ENCODE measurements around the gene ABTB1. TPM values are rescaled to one million over a fixed set of nuclear protein-coding genes. Genes with fewer than 3 reads are reported as not detected.

ABTB1 gene
- total RNA-seq, 4 donors from 2014 or later = 19.5 to 114 (median 28.7) TPM

DNA sequence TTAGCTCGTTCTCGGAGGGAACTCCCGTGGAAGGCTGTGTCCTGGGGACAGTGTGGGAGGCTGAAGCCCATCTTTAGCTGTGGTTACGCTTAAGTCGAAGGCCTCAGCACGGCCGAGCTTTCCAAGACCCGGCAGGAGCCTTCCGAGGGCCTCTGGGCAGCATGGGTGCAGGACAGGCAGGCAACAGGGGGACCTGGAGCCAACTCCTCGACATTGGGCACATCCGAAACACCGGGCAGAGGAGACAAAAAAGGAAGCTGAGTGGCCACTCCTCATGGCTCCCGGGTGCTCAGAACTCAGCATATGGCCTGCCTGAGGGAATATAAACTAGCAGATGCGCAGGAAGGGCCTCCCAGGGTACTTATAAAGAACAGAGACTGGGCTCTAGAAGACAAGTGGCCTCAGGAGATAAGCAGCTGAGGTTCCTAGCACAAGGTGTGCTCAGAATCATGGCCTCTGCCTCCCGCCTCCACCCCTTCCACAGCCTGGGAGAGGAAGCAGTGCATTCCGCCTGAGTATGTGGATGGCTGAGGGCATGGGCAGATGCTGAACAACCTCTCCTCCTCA lies 34.1 kb downstream of the ABTB1 start:
- DNase-seq (ENCODE audit: low spot score) (no peak), ATAC-seq (ENCODE audit: low FRiP score) (no peak)
- TF ChIP-seq, protein P1, sequence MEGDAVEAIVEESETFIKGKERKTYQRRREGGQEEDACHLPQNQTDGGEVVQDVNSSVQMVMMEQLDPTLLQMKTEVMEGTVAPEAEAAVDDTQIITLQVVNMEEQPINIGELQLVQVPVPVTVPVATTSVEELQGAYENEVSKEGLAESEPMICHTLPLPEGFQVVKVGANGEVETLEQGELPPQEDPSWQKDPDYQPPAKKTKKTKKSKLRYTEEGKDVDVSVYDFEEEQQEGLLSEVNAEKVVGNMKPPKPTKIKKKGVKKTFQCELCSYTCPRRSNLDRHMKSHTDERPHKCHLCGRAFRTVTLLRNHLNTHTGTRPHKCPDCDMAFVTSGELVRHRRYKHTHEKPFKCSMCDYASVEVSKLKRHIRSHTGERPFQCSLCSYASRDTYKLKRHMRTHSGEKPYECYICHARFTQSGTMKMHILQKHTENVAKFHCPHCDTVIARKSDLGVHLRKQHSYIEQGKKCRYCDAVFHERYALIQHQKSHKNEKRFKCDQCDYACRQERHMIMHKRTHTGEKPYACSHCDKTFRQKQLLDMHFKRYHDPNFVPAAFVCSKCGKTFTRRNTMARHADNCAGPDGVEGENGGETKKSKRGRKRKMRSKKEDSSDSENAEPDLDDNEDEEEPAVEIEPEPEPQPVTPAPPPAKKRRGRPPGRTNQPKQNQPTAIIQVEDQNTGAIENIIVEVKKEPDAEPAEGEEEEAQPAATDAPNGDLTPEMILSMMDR (IDR thresholded peaks at IDR 0.05) = no peak

DNA sequence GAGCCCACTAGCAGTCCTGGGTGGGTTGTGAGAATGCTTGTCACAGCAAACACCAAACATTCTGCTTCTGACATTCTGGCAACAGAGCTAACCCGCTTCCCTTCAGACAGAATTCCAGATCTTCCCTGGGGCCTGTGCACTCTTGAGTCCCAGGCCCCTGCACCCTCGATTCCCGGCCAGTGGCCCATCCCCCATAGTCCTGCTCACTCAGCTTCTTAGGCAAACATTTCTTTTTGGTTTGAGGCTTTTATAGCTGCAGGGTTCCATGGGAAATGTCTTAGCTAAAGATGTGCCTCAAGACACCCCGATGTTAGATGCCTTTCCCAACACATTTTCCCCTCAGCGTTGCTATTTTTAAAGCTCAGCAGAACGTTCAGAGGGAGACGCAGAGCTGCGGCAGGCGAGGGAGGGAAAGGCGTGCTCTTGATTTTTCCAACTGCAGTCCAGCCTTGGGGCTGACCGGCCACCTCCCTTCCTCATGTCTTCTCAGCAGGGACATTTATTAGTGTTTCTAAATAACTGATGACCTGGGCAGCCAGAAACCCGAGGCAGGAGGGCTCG lies 35.2 kb downstream of the ABTB1 start:
- no peak for ATAC-seq (ENCODE audit: low FRiP score)
- TF ChIP-seq, protein P1 (IDR thresholded peaks at IDR 0.05) = no peak
- DNase-seq (ENCODE audit: low spot score) = no peak

DNA sequence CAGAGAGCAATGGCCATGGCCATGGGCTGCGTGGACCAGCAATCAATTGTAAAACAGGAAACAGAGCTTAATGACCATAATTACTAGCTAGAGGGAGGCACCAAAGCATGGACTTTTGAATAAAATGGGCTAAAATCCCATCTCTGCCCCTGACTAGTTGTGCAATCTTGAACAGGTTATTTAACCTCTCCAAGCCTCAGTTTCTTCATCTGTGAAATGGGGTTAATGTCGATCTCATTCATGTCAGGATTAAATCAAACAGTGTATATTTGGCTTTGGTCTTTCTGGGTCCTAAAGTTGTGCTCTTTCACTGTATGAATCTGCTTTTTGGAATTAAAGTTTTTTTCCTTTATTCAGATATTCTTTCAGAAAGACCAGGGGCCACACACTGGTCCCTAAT lies 36.1 kb downstream of the ABTB1 start:
- ATAC-seq (ENCODE audit: low FRiP score) = no peak
- DNase-seq (ENCODE audit: low spot score) = no peak
- TF ChIP-seq, protein P1 (IDR thresholded peaks at IDR 0.05) = no peak

DNA sequence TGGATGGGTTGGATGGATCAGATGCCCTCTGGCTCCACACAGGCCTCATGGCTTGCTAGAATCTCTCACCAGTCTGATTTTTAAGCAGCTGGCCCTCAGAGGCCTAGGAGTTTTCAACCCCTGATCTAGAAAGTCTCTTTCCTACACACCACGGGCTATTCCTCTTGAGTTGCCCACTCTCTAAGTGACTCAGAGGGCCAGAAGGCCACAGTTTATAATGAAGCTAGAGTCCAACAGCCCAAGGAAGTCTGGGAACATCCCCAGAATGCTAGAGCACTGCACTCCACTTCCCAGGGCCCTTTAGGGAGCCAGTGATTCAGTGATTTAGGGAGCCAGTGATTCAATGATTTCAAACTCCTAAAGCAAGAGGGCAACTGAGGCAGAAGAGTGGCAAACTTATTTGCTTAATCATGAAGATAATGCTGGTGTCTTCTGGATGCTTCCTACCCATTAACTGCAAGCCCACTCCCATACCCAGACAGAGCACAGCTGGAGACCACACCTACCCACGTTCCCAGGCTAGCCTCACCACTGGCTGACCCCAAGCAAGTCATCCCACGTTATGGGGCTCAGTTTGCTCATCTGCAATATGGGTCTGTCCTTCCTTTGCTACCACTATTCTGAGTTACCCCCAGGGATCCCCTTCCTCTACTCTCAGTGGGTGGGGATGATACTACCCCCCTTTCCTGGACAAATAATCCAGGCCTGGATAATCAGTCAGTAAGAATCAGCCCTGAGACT lies 36.7 kb downstream of the ABTB1 start:
- DNase-seq (ENCODE audit: low spot score) (no peak), ATAC-seq (ENCODE audit: low FRiP score) (no peak)
- TF ChIP-seq, protein P1 (IDR thresholded peaks at IDR 0.05) = no peak

DNA sequence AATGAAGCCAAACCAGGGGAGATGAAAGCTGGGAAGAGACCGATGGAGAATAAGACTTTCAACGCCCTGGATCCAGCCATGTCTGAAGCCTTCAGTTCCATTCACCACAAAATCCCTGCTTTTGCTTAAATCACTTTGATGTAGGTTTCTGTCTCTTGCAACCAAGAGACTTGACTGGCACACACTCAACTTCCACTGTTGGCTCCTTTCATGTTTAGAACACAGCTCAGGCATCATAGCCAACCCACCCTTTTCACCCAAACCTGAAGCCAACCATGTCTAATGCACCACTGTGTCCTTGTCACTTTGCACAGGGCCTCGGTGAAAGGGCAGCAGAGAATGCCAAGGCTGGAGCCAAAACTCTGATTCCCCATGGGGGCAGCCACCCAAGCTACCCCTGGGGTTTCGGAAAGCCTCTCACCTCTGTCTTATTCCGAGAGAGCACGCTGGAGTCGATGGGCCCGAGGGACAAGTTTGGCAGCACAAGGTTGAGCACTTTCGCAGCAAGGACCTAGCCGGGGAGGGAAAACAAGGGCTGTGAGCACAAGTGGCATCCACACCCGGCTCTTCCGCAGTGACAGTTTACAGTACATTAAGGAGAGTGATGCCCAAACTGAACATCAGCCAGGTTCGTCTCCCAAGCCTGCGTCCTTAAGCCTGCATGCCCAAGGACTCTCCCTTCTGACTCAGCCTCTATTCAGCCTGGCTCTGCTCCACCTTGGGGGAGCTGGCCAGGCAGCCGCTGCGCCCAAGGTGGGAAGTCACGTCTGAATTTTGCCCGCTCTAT lies 37.6 kb downstream of the ABTB1 start:
- no peak for DNase-seq (ENCODE audit: low spot score)
- peak; percentile 82 for ATAC-seq (ENCODE audit: low FRiP score)
- TF ChIP-seq, protein P1 (IDR thresholded peaks at IDR 0.05) = no peak

DNA sequence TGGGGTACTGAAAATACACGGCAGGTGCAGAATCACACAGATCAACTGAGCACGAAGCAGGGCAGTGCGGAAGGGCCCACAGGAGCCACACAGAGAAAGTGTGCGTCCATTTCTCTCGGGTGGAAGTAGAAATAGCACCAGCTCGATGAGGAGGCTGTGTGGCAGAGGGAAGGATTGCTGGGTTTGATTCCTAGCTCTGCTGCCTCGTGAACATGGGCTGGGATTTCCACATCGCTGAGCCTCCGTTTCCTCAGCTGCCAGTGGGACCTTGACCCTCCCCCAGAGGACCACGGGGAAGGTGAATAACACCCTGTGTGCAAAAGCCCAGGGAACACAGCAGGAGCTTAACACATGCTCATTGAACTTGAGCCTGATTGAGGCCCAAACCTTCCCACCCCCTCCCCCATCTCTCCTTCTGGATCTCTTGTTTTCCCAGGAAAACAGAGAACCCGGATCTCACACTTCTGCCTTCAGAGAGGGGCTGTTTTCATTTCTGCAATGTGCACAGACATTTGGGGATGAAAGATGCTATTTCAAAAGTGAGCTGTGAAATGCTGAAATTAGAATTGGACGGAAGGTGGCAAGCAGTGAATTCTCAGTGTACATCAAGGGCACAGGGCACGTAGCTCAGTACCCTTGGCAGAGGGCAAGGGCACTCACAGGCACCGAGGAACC lies 38.4 kb downstream of the ABTB1 start:
- DNase-seq (ENCODE audit: low spot score) (no peak), ATAC-seq (ENCODE audit: low FRiP score) (peak; percentile 3)
- TF ChIP-seq, protein P1 (IDR thresholded peaks at IDR 0.05) = no peak

Data from omental fat pad (tissue), 4 donors.